ENCODE data around the gene DYNLRB1.
A peak's percentile ranks its signal among the peaks of the same experiment; 100 is the strongest.
"Not testable (repeated sequence)": the region's sequence is repeated elsewhere in the genome, so short reads cannot be mapped to it uniquely, and the experiment has no call there.

Gene DYNLRB1

DNA sequence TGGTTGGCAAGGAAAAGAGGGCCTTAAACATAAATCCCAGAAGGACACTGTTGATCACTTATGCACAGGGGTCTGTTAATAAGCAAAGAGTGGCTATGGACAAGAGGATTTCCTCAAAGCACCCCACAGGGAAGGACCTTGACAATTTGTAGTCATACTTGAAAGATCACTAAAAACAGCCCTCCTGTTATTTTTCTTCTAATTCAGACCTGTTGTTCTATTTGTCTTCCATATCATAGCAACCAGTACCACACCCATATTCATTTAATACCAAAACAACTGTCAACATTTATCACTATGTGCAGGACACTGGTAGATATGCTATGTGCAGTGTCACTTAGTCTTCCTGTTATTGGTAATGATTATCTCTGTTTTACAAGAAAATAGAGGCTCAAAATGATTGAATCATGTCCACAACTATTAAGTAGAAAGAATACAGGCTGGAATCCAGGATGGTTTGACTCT lies 3.2 kb upstream of the DYNLRB1 start:
- H3K27ac ChIP-seq (ENCODE audit: low read length): no peak overlapping the region
- peaks cover 6 to 19% of the 10 kb centered on the region in 2 donors for H3K4me1 ChIP-seq (ENCODE audit: control insufficient read depth in 1 of 2, insufficient read depth in 2 of 2, low read length in 2 of 2)
- H3K4me3 ChIP-seq (ENCODE audit: low read depth in 1 of 2, low read length in 2 of 2): no peak overlapping the region
- H3K27me3 ChIP-seq (ENCODE audit: low read depth, low read length): no peaks in the 10 kb centered on the region
- peaks cover 10 to 16% of the 10 kb centered on the region in 2 donors for H3K36me3 ChIP-seq (ENCODE audit: control insufficient read depth in 1 of 2, insufficient read depth in 2 of 2, low read length in 2 of 2)
- H3K9me3 ChIP-seq (ENCODE audit: control insufficient read depth in 1 of 2, low read length in 2 of 2): no peaks in the 10 kb centered on the region

DNA sequence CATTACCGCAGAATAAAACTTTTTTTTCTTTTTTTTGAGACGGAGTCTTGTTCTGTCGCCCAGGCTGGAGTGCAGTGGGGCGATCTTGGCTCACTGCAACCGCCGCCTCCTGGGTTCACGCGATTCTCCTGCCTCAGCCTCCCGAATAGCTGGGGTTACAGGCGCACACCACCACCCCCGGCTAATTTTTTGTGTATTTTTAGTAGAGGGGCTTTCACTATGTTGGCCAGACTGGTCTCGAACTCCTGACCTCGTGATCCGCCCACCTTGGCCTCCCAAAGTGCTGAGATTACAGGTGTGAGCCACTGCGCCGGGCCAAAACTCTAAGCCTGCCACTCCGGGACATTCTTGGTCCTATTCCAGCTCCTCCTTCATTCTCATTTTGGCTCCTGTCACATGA lies 2.2 kb upstream of the DYNLRB1 start:
- not testable (repeated sequence) for H3K9me3 ChIP-seq (ENCODE audit: control insufficient read depth in 1 of 2, low read length in 2 of 2); H3K27ac ChIP-seq (ENCODE audit: low read length); H3K4me3 ChIP-seq (ENCODE audit: low read depth in 1 of 2, low read length in 2 of 2); H3K27me3 ChIP-seq (ENCODE audit: low read depth, low read length)
- Histone ChIP-seq H3K36me3 (ENCODE audit: control insufficient read depth in 1 of 2, insufficient read depth in 2 of 2, low read length in 2 of 2) (peaks cover under 1 to 13% of the 10 kb centered on the region in 2 donors), H3K4me1 (ENCODE audit: control insufficient read depth in 1 of 2, insufficient read depth in 2 of 2, low read length in 2 of 2) (peaks cover 6 to 28% of the 10 kb centered on the region in 2 donors)

DNA sequence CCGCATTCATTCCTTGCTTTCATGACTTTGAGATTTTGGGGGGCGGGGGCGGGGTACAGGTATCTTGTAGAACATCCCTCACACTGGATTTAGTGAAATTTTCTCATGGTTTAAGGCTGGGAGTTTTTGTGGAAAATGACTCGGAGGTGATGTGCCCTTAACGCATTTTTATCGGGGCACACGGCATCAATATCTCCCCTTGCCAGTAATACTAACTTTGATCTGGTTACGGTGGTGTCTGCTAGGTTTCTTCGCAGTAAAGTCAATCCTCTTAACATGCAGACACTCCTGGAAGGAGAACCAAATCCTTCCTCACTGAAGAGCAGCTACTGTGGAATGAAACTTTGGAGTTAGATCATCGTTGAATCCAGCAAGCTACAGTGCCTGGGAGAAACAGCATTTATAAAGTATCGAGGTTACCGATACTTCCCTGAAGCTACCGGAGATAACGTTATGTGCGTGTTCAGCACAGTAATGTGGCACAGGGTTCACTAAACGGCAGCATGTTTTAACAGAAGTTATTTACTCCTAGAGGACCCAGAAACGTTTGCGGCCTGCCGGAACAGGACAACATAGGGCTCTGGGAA lies 1.2 kb upstream of the DYNLRB1 start:
- Histone ChIP-seq H3K9me3 (ENCODE audit: control insufficient read depth in 1 of 2, low read length in 2 of 2) (no peaks in the 10 kb centered on the region), H3K27ac (ENCODE audit: low read length) (peak overlapping the region; percentile 89), H3K4me1 (ENCODE audit: control insufficient read depth in 1 of 2, insufficient read depth in 2 of 2, low read length in 2 of 2) (peaks cover 6 to 28% of the 10 kb centered on the region in 2 donors), H3K36me3 (ENCODE audit: control insufficient read depth in 1 of 2, insufficient read depth in 2 of 2, low read length in 2 of 2) (peaks cover 0 to 7% of the 10 kb centered on the region in 2 donors), H3K27me3 (ENCODE audit: low read depth, low read length) (no peaks in the 10 kb centered on the region), H3K4me3 (ENCODE audit: low read depth in 1 of 2, low read length in 2 of 2) (peak overlapping the region; percentile 92 to 93)

DNA sequence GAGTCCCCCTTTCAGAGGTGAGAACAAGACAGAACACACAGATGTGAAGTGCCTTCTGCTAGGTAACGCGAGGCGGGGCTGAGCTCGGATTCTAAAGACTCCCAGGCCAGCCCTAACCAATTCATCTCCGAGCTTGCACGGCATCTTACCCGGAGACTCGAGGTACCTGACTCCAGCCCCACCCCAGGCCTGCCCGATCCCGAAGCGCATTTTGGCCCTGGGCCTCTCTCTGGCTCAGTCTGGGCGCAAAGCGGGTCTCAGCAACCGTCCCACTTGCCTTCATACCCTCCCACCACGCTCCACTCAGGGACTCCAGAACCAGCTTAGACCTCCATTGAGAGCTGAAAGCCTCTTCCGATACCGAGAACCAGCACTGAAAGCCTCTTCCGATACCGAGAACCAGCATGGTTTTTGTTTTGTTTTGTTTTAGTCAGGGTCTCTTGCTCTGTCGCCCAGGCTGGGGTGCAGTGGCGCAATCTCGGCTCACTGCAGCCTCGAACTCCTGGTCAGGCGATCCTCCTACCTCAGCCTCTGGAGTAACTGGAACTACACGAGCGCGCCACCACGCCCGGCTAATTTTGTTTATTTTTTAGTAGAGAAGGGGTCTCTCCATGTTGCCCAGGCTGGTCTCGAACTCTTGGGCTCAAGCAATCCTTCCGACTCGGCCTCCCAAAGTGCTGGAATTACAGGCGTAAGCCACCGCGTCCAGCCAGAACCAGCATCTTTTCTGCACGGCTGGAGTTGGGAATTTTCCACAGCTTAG lies 557 bp upstream of the DYNLRB1 start:
- Histone ChIP-seq H3K36me3 (ENCODE audit: control insufficient read depth in 1 of 2, insufficient read depth in 2 of 2, low read length in 2 of 2) (peaks cover 0 to 7% of the 10 kb centered on the region in 2 donors), H3K9me3 (ENCODE audit: control insufficient read depth in 1 of 2, low read length in 2 of 2) (no peaks in the 10 kb centered on the region), H3K27me3 (ENCODE audit: low read depth, low read length) (no peaks in the 10 kb centered on the region), H3K27ac (ENCODE audit: low read length) (peak overlapping the region; percentile 89), H3K4me3 (ENCODE audit: low read depth in 1 of 2, low read length in 2 of 2) (peak overlapping the region; percentile 92 to 93), H3K4me1 (ENCODE audit: control insufficient read depth in 1 of 2, insufficient read depth in 2 of 2, low read length in 2 of 2) (peaks cover 6 to 29% of the 10 kb centered on the region in 2 donors)

DNA sequence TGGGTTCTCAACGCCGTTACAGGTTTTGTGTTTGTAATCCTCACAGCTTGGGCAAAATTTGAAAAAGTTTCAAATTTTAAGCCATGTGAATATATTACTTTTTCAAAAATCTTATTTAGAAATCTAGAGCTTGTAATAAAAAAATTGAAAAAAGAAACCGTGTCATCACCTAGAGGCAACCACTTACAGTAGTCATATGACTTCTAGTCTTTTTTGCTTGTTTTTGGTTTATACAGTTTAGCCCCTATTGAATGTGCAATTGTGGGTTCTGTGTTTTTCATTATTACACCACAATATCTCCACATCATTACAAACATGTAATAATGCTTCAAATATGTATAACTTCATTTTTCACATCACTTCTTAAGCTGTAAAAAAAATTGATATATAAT lies 888 bp downstream of the DYNLRB1 start:
- H3K27ac ChIP-seq (ENCODE audit: low read length): peak overlapping the region; percentile 89
- H3K36me3 ChIP-seq (ENCODE audit: control insufficient read depth in 1 of 2, insufficient read depth in 2 of 2, low read length in 2 of 2): peaks cover 0 to 7% of the 10 kb centered on the region in 2 donors
- no peaks in the 10 kb centered on the region for H3K27me3 ChIP-seq (ENCODE audit: low read depth, low read length)
- peak overlapping the region; percentile 92 to 93 for H3K4me3 ChIP-seq (ENCODE audit: low read depth in 1 of 2, low read length in 2 of 2)
- H3K4me1 ChIP-seq (ENCODE audit: control insufficient read depth in 1 of 2, insufficient read depth in 2 of 2, low read length in 2 of 2): peaks cover 6 to 32% of the 10 kb centered on the region in 2 donors
- no peaks in the 10 kb centered on the region for H3K9me3 ChIP-seq (ENCODE audit: control insufficient read depth in 1 of 2, low read length in 2 of 2)

DNA sequence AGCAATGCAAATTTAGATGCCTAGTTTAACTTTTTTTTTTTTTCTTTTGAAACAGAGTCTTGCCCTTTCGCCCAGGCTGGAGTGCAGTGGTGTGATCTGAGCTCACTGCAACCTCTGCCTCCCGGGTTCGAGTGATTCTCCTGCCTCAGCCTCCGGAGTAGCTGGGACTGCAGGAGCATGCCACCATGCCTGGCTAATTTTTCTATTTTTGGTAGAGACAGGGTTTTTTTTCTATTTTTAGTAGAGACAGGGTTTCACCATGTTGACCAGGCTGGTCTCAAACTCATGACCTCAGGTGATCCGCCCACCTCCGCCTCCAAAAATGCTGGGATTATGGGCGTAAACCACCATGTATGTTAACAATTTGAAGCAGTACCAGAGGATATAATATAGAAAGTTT lies 2.6 kb downstream of the DYNLRB1 start:
- H3K4me3 ChIP-seq (ENCODE audit: low read depth in 1 of 2, low read length in 2 of 2); H3K36me3 ChIP-seq (ENCODE audit: control insufficient read depth in 1 of 2, insufficient read depth in 2 of 2, low read length in 2 of 2); H3K9me3 ChIP-seq (ENCODE audit: control insufficient read depth in 1 of 2, low read length in 2 of 2); H3K27ac ChIP-seq (ENCODE audit: low read length); H3K27me3 ChIP-seq (ENCODE audit: low read depth, low read length): not testable (repeated sequence)
- H3K4me1 ChIP-seq (ENCODE audit: control insufficient read depth in 1 of 2, insufficient read depth in 2 of 2, low read length in 2 of 2): peaks cover 10 to 48% of the 10 kb centered on the region in 2 donors

DNA sequence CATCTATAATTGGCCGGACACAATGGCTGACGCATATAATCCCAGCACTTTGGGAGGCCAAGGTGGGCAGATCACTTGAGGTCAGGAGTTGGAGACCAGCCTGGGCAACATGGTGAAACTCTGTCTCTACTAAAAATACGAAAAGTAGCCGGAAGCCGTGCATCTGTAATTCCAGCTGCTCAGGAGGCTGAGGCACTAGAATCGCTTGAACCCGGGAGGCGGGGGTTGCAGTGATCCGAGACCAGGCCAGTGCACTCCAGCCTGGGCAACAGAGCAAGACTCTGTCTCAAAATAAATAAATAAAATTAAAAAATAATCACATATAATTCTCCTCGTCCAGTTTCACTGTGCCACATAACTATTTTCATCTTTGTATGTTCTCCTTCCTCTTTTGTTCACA lies 3.6 kb downstream of the DYNLRB1 start:
- not testable (repeated sequence) for H3K4me3 ChIP-seq (ENCODE audit: low read depth in 1 of 2, low read length in 2 of 2); H3K27ac ChIP-seq (ENCODE audit: low read length); H3K36me3 ChIP-seq (ENCODE audit: control insufficient read depth in 1 of 2, insufficient read depth in 2 of 2, low read length in 2 of 2); H3K27me3 ChIP-seq (ENCODE audit: low read depth, low read length); H3K9me3 ChIP-seq (ENCODE audit: control insufficient read depth in 1 of 2, low read length in 2 of 2)
- peaks cover 6 to 53% of the 10 kb centered on the region in 2 donors for H3K4me1 ChIP-seq (ENCODE audit: control insufficient read depth in 1 of 2, insufficient read depth in 2 of 2, low read length in 2 of 2)

DNA sequence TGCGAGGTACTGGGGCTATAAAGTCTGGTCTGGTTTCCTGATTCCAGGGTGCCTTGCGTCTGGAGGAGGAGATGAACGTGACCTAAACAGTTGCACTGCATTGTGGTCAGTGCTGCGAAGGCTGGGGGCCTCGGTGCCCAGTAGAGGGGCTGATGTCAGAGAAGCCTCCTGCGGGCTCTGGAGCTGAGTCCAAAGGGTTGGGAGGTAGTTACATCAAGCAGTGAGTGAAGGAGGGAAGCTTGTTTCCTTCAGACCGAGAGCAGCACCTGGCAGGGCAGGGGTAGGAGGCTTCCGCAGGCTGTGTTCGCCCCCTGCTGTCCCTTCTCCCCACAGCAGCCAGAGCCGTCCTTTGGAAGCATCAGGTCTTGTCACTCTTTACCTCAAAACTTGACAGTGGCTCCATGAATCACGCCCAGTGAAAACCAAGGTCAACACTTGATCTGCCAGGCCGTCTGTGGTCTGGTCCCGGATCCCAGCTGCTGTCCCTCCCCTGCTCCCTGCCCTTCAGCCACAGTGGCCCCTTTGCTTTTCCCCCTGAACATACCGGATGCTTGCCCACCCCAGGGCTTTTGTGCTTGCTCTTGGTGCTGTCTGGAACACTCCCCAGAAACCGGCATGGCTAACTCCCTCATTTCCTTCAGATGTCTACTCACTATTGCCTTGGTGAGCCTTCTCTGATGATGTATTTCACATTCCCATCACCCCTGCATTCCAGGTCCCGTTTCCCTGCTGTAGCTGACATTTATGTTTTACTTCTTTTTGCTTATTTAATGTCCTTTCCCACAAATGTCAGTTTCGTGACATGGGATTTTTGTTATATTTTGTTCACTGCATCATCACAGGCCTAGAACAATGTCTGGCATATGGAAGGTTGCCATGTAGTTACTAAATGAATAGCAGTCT lies 7.0 kb downstream of the DYNLRB1 start:
- H3K27ac ChIP-seq (ENCODE audit: low read length): peak overlapping the region; percentile 42
- peaks cover 17 to 53% of the 10 kb centered on the region in 2 donors for H3K4me1 ChIP-seq (ENCODE audit: control insufficient read depth in 1 of 2, insufficient read depth in 2 of 2, low read length in 2 of 2)

DNA sequence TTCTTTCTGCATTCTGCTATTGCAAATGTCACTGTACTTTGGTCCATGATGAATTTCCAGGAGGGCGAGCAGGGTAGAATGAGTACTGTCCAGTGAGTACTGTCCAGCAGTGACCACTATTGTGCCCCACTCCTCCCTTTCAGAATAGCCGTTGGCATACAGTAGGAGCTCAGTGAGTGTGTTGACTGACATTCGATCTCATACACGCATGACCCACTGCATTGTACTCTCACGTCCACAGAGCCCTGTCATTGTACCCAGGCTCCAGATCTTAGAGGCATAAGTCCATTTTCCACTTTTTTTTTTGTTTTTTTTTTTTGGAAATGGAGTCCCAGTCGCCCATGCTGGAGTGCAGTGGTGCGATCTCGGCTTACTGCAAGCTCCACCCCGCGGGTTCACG lies 8.2 kb downstream of the DYNLRB1 start:
- H3K4me1 ChIP-seq (ENCODE audit: control insufficient read depth in 1 of 2, insufficient read depth in 2 of 2, low read length in 2 of 2): peaks cover 17 to 56% of the 10 kb centered on the region in 2 donors

More for the DNA sequence above, 7.0 kb downstream of the DYNLRB1 start:
- Histone ChIP-seq H3K36me3 (ENCODE audit: control insufficient read depth in 1 of 2, insufficient read depth in 2 of 2, low read length in 2 of 2) (peaks cover 12 to 15% of the 10 kb centered on the region in 2 donors), H3K9me3 (ENCODE audit: control insufficient read depth in 1 of 2, low read length in 2 of 2) (no peaks in the 10 kb centered on the region), H3K27me3 (ENCODE audit: low read depth, low read length) (no peaks in the 10 kb centered on the region), H3K4me3 (ENCODE audit: low read depth in 1 of 2, low read length in 2 of 2) (no peak overlapping the region)

DNA sequence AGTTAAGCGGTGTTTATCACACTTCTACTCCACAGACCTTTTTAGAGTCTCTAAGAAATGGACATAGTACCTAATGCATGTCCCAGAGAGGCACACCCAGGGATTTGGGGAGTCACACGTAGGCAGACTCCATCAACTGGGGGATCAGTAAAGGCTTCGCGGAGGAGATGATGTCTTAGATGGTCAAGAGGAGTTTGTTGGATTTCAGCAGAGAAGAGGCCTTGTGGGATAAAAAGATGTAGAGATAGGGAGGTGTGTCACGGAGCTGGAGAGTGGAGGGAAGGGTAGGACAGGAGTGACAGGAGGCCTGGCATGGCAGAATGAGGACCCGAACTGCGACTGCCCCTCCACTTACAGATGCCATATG lies 9.1 kb downstream of the DYNLRB1 start:
- Histone ChIP-seq H3K27me3 (ENCODE audit: low read depth, low read length) (no peaks in the 10 kb centered on the region), H3K4me3 (ENCODE audit: low read depth in 1 of 2, low read length in 2 of 2) (no peak overlapping the region), H3K9me3 (ENCODE audit: control insufficient read depth in 1 of 2, low read length in 2 of 2) (no peaks in the 10 kb centered on the region), H3K27ac (ENCODE audit: low read length) (peak overlapping the region; percentile 70), H3K4me1 (ENCODE audit: control insufficient read depth in 1 of 2, insufficient read depth in 2 of 2, low read length in 2 of 2) (peaks cover 17 to 56% of the 10 kb centered on the region in 2 donors), H3K36me3 (ENCODE audit: control insufficient read depth in 1 of 2, insufficient read depth in 2 of 2, low read length in 2 of 2) (peaks cover 19 to 29% of the 10 kb centered on the region in 2 donors)

More for the DNA sequence above, 8.2 kb downstream of the DYNLRB1 start:
- no peaks in the 10 kb centered on the region for H3K27me3 ChIP-seq (ENCODE audit: low read depth, low read length)
- H3K36me3 ChIP-seq (ENCODE audit: control insufficient read depth in 1 of 2, insufficient read depth in 2 of 2, low read length in 2 of 2): peaks cover 12 to 23% of the 10 kb centered on the region in 2 donors
- H3K4me3 ChIP-seq (ENCODE audit: low read depth in 1 of 2, low read length in 2 of 2): no peak overlapping the region
- no peak overlapping the region for H3K27ac ChIP-seq (ENCODE audit: low read length)
- H3K9me3 ChIP-seq (ENCODE audit: control insufficient read depth in 1 of 2, low read length in 2 of 2): no peaks in the 10 kb centered on the region

All from muscle layer of duodenum (tissue), 2 donors.